ENCODE measurements around the gene SIRPA. TPM values are rescaled to one million over a fixed set of nuclear protein-coding genes. Genes with fewer than 3 reads are reported as not detected.

SIRPA gene
- 5.5 and 6.8 TPM in 2 replicates for total RNA-seq (2014; rRNA removed; shearing (Covaris generic))

GRCh38 chr20:1894951-1895673 lies at the start of gene SIRPA:
SIRPA (plus strand) TSS chr20:1895407; CDS start chr20:1895448, 41 bp downstream.

Other genes starting within 250 kb of the SIRPA start
- 0.27 TPM in 1 of 2 replicates, not detected in the other for gene SIRPG, start 237.6 kb upstream of the SIRPA start, total RNA-seq (2014; rRNA removed; shearing (Covaris generic))
- gene PDYN, start 98.7 kb downstream of the SIRPA start, total RNA-seq (2014; rRNA removed; shearing (Covaris generic)): not detected in 2 replicates
- gene STK35, start 206.4 kb downstream of the SIRPA start, total RNA-seq (2014; rRNA removed; shearing (Covaris generic)): 18.2 and 23.6 TPM in 2 replicates

All from A375 (cell line).